Upper lobe of right lung (tissue), 1 donor: ENCODE data around the gene GRID2. TPM values are rescaled to one million over a fixed set of nuclear protein-coding genes. Genes with fewer than 3 reads are reported as not detected.
"Not testable (repeated sequence)": the region's sequence is repeated elsewhere in the genome, so short reads cannot be mapped to it uniquely, and the experiment has no call there.

Experiments used
- ATAC-seq: fragments of 200-7000 bp; cut with Tn5 transposase; one replicate; pipeline ENCODE4 v1.9.1; 2020; ENCODE audit warnings: mild to moderate bottlenecking, moderate library complexity
- DNase-seq: peaks from one replicate; pipeline ENCODE4 v3.0.0-alpha.2; 2020
- H3K27ac ChIP-seq: fragments of 200-600 bp; one replicate; pipeline ENCODE4 v1.8.0; 2022
- H3K27me3 ChIP-seq: fragments of 200-600 bp; one replicate; pipeline ENCODE4 v1.8.0; 2022; ENCODE audit warnings: mild to moderate bottlenecking
- H3K36me3 ChIP-seq: fragments of 200-600 bp; one replicate; pipeline ENCODE4 v1.8.0; 2022
- H3K4me1 ChIP-seq: fragments of 200-600 bp; one replicate; pipeline ENCODE4 v1.8.0; 2022
- H3K4me3 ChIP-seq: fragments of 200-600 bp; one replicate; pipeline ENCODE4 v1.8.0; 2022; ENCODE audit warnings: mild to moderate bottlenecking
- H3K9me3 ChIP-seq: fragments of 200-600 bp; one replicate; pipeline ENCODE4 v1.8.0; 2022
- CTCF ChIP-seq: fragments of 200-600 bp; IDR thresholded peaks from one replicate; pipeline ENCODE4 v1.8.0; 2022; ENCODE audit warnings: antibody characterized with exemption
- intact Hi-C: fragments of 100-400 bp; cut with DNase I; formaldehyde crosslinking; loops from one replicate; pipeline ENCODE4 v1.11.0; 2022
- total RNA-seq: library from RNA; stranded (reverse); fragmentation: NEBNext Ultra II Directional; extraction: Animal tissue kit (Norgen Biotek cat#: 25700); gene quantifications from one replicate; pipeline ENCODE4 v1.2.1, GENCODE V29; 2021
- donor health status: DM: no; HTN: yes; CAD: no; lungs with severe emphysema.

The GRID2 gene
- total RNA-seq, 1 donor from 2014 or later = not detected

GRCh38 chr4:93351846-93352245, 1048.1 kb downstream of the GRID2 start:
- no peak overlapping the region for H3K27ac ChIP-seq
- H3K36me3 ChIP-seq = no peaks in the 10 kb centered on the region
- TF ChIP-seq CTCF = no peak
- ATAC-seq (no peak), DNase-seq (no peak)
- no peaks in the 10 kb centered on the region for H3K4me1 ChIP-seq
- no peak overlapping the region for H3K4me3 ChIP-seq
- no peaks in the 10 kb centered on the region for H3K27me3 ChIP-seq
- intact Hi-C loops = no loop called here
- no peaks in the 10 kb centered on the region for H3K9me3 ChIP-seq

GRCh38 chr4:93355411-93355810, 1051.6 kb downstream of the GRID2 start:
- Histone ChIP-seq H3K27me3 (no peaks in the 10 kb centered on the region), H3K36me3 (no peaks in the 10 kb centered on the region), H3K4me1 (no peaks in the 10 kb centered on the region), H3K9me3 (no peaks in the 10 kb centered on the region), H3K27ac (no peak overlapping the region), H3K4me3 (no peak overlapping the region)
- intact Hi-C loops = no loop called here
- no peak for TF ChIP-seq CTCF
- ATAC-seq (no peak), DNase-seq (no peak)

GRCh38 chr4:93359586-93359985, 1055.8 kb downstream of the GRID2 start:
- no peak for TF ChIP-seq CTCF
- Histone ChIP-seq H3K36me3 (no peaks in the 10 kb centered on the region), H3K4me3 (no peak overlapping the region), H3K9me3 (no peaks in the 10 kb centered on the region), H3K27ac (no peak overlapping the region), H3K27me3 (no peaks in the 10 kb centered on the region), H3K4me1 (no peaks in the 10 kb centered on the region)
- no peak for DNase-seq
- no peak for ATAC-seq
- intact Hi-C loops = no loop called here

DNA sequence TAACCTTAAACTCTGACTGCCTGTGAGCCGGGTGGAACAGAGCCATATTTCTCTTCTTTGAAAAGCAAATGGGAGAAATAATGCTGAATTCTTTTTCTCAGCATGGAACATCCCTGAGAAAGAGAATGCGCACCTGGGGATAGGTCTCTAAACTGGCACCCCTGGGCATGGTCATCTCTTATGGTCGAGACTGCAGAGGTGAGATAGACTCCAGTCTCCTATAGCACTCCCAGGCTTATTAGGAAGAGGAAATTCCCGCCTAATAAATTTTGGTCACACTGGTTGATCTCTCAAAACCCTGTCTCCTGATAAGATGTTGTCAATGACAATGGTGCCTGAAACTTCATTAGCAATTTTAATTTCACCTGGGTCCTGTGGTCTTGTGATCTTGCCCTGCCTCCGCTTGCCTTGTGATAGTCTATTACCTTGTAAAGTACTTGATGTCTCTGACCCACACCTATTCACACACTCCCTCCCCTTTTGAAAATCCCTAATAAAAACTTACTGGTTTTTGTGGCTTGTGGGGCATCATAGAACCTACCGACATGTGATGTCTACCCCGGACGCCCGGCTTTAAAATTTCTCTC, 1062.5 kb downstream of the GRID2 start:
- H3K4me3 ChIP-seq, H3K36me3 ChIP-seq, H3K27ac ChIP-seq, DNase-seq, intact Hi-C loops, ATAC-seq, H3K27me3 ChIP-seq, H3K4me1 ChIP-seq, H3K9me3 ChIP-seq: not testable (repeated sequence)

GRCh38 chr4:93368968-93369367, 1065.2 kb downstream of the GRID2 start:
- no peak overlapping the region for H3K27ac ChIP-seq
- no peaks in the 10 kb centered on the region for H3K36me3 ChIP-seq
- ATAC-seq = no peak
- no peak overlapping the region for H3K4me3 ChIP-seq
- no peaks in the 10 kb centered on the region for H3K27me3 ChIP-seq
- no peak for TF ChIP-seq CTCF
- intact Hi-C loops = no loop called here
- H3K9me3 ChIP-seq = no peaks in the 10 kb centered on the region
- DNase-seq = no peak
- H3K4me1 ChIP-seq = no peaks in the 10 kb centered on the region

- intact Hi-C loops = no loop called here
- H3K4me3 ChIP-seq = no peak overlapping the region
- no peak overlapping the region for H3K27ac ChIP-seq
- DNase-seq (no peak), ATAC-seq (no peak)
- no peaks in the 10 kb centered on the region for H3K4me1 ChIP-seq
- no peaks in the 10 kb centered on the region for H3K36me3 ChIP-seq
- no peaks in the 10 kb centered on the region for H3K27me3 ChIP-seq
- H3K9me3 ChIP-seq = no peaks in the 10 kb centered on the region
- no peak for TF ChIP-seq CTCF
These were observed 1066.5 kb downstream of the GRID2 start for GRCh38 chr4:93370256-93370655.
